PC-3 (cell line): ENCODE data around the gene RPS23.

Experiments
- CTCF ChIP-seq: fragments of 300-600 bp; sonication (generic); conservative IDR thresholded peaks from 2 replicates; pipeline ENCODE4 v1.5.1; 2017; ENCODE audit warnings: antibody characterized with exemption, low read depth, mild to moderate bottlenecking, low read length
- EZH2 ChIP-seq: fragments of 300-600 bp; sonication (generic); IDR thresholded peaks from one replicate; pipeline ENCODE4 v1.6.1; 2017; ENCODE audit warnings: antibody characterized with exemption, mild to moderate bottlenecking, low read length; ENCODE audit not compliant: unreplicated experiment
- EZH2phosphoT487 ChIP-seq: fragments of 300-600 bp; sonication (generic); IDR thresholded peaks from 2 replicates; pipeline ENCODE4 v1.6.1; 2018; ENCODE audit warnings: mild to moderate bottlenecking, antibody characterized with exemption, low read length, borderline replicate concordance

GRCh38 chr5:82283893-82284292 is 5.7 kb upstream of the RPS23 start:
- TF ChIP-seq CTCF (no peak), EZH2 (no peak), EZH2phosphoT487 (no peak)
